Measurements from ENCODE around the gene PGAM2. TPM values are rescaled to one million over a fixed set of nuclear protein-coding genes. Genes with fewer than 3 reads are reported as not detected.
A peak's percentile ranks its signal among the peaks of the same experiment; 100 is the strongest.

Gene PGAM2
- total RNA-seq, 4 donors from 2014 or later, result 0.57 to 1.6 (median 1.3) TPM; not detected in 1

DNA sequence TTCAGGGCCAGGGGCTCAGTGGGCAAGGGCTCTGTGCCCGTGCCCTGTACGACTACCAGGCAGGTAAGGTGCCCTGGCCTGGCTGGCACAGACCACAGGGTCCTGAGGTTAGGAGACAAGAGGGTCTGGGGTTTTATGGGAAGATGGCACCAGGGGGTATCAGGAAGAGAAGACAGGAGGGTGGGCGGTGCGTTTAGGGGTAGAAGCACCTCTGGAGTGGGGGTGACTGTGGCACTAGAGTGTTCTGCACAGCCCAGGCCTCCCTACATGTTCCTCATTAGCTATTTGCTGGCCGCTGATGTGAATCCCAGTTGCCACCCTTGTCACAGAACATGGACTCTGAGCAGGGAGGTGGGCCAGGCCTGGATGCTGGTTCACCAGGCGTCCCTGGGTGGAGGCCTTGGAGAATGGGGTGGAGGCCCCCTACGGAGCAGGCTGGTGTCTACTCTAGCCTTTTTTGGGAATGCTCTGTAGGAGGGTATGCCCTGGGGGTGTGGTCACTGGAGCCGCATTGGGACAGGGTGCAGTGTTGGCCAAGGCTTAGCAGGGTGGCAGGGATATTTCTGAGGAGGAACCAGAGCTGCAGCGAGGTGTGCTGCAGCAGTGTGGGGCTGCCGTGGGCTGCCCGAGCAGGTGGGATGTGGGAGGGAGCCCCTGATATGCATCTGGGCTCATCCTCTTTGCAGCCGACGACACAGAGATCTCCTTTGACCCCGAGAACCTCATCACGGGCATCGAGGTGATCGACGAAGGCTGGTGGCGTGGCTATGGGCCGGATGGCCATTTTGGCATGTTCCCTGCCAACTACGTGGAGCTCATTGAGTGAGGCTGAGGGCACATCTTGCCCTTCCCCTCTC, 5.0 kb downstream of the PGAM2 start:
- Histone ChIP-seq H3K9me3 (no peaks in the 10 kb centered on the region), H3K27ac (no peak overlapping the region), H3K27me3 (no peaks in the 10 kb centered on the region), H3K4me3 (no peak overlapping the region), H3K36me3 (peaks cover 47 to 77% (median 67%) of the 10 kb centered on the region in 3 donors), H3K4me1 (peaks cover 24 to 61% (median 34%) of the 10 kb centered on the region in 3 donors)
- intact Hi-C loops (cut with DNase I), result no loop called here
- WGBS, 2 donors, result 91 to 92% methylated on average over 14 to 16 of the region's 21 CpGs
- no peak for DNase-seq
- TF ChIP-seq, protein P1, sequence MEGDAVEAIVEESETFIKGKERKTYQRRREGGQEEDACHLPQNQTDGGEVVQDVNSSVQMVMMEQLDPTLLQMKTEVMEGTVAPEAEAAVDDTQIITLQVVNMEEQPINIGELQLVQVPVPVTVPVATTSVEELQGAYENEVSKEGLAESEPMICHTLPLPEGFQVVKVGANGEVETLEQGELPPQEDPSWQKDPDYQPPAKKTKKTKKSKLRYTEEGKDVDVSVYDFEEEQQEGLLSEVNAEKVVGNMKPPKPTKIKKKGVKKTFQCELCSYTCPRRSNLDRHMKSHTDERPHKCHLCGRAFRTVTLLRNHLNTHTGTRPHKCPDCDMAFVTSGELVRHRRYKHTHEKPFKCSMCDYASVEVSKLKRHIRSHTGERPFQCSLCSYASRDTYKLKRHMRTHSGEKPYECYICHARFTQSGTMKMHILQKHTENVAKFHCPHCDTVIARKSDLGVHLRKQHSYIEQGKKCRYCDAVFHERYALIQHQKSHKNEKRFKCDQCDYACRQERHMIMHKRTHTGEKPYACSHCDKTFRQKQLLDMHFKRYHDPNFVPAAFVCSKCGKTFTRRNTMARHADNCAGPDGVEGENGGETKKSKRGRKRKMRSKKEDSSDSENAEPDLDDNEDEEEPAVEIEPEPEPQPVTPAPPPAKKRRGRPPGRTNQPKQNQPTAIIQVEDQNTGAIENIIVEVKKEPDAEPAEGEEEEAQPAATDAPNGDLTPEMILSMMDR (IDR thresholded peaks at IDR 0.05), result no peak
- TF ChIP-seq POLR2A (IDR thresholded peaks at IDR 0.05), result no peak

DNA sequence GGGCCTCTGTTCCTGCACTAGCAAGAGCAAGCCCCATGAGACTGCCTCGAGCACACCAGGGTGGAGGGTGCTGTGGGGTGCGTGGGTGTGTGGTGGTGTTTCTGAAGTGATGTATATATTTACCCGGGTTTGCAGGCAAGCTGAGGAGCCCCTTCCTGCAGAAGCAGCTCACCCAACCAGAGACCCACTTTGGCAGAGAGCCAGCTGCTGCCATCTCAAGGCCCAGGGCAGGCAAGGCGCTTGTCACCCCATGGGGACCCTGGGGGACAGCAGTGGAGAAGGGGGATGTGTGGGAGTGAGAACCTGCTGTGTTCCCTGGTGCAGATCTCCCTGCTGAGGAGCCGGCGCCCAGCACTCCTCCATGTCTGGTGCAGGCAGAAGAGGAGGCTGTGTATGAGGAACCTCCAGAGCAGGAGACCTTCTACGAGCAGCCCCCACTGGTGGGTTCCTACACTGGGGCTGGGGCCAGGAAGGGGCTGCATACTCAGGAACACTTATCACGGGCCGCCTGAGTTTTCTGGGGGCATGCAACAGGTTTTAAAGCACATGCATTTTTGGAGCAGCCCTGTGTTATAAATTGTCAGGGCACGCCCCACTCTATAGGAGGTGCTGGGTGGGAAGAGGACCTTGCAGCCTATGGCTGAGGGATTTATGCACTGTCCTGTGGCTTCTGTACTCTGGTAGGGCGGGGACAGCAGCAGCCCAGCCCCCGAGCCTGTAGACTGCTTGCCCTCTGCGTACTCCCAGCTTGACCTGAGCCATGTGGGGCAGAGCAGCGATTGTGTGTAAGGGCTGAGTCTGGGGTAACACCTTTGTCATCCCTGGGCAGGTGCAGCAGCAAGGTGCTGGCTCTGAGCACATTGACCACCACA, 5.9 kb downstream of the PGAM2 start:
- DNase-seq, result no peak
- H3K36me3 ChIP-seq, result peaks cover 47 to 86% (median 70%) of the 10 kb centered on the region in 3 donors

DNA sequence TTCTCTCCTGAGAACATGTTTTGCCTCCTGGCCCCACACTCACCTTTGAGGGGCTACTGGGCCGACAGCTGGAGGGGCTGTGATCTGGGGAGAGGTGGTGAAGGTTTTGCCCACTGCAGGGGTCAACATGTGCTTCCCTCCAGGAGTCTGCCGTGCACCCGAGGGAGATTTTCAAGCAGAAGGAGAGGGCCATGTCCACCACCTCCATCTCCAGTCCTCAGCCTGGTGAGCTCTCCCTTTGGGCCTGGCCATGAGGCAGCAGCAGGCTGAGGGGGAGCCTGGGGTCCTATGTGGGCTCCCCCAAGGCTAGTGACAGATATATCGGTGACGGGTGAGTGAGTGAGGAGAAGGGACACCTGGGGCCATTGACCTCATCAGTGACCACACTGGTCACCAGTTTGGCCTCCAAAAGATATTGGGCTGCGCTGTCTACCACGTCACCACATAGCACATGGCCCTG, 6.6 kb downstream of the PGAM2 start:
- Histone ChIP-seq H3K27ac (peak overlapping the region; percentile 18 to 85 (median 80)), H3K4me3 (no peak overlapping the region), H3K27me3 (no peaks in the 10 kb centered on the region), H3K36me3 (peaks cover 47 to 92% (median 70%) of the 10 kb centered on the region in 3 donors), H3K4me1 (peaks cover 9 to 45% (median 19%) of the 10 kb centered on the region in 3 donors), H3K9me3 (no peaks in the 10 kb centered on the region)
- WGBS, 2 donors, result 75 to 100% methylated on average over 2 to 3 of the region's 7 CpGs
- intact Hi-C loops (cut with DNase I), result no loop called here
- TF ChIP-seq POLR2A (IDR thresholded peaks at IDR 0.05), result no peak
- TF ChIP-seq, protein P1 (IDR thresholded peaks at IDR 0.05), result no peak
- no peak for DNase-seq

More for the DNA sequence above, 5.9 kb downstream of the PGAM2 start:
- Histone ChIP-seq H3K4me3 (no peak overlapping the region), H3K9me3 (no peaks in the 10 kb centered on the region), H3K4me1 (peaks cover 15 to 52% (median 25%) of the 10 kb centered on the region in 3 donors), H3K27ac (peak overlapping the region in 3 of 4 donors; percentile 76 to 85 (median 84)), H3K27me3 (no peaks in the 10 kb centered on the region)
- 92% methylated on average over 3 of the region's 14 CpGs; no CpG with 5 or more reads in 1 of the 2 donors for WGBS, 2 donors
- TF ChIP-seq POLR2A (IDR thresholded peaks at IDR 0.05), result no peak
- TF ChIP-seq, protein P1 (IDR thresholded peaks at IDR 0.05), result no peak
- intact Hi-C loops (cut with DNase I), result no loop called here

DNA sequence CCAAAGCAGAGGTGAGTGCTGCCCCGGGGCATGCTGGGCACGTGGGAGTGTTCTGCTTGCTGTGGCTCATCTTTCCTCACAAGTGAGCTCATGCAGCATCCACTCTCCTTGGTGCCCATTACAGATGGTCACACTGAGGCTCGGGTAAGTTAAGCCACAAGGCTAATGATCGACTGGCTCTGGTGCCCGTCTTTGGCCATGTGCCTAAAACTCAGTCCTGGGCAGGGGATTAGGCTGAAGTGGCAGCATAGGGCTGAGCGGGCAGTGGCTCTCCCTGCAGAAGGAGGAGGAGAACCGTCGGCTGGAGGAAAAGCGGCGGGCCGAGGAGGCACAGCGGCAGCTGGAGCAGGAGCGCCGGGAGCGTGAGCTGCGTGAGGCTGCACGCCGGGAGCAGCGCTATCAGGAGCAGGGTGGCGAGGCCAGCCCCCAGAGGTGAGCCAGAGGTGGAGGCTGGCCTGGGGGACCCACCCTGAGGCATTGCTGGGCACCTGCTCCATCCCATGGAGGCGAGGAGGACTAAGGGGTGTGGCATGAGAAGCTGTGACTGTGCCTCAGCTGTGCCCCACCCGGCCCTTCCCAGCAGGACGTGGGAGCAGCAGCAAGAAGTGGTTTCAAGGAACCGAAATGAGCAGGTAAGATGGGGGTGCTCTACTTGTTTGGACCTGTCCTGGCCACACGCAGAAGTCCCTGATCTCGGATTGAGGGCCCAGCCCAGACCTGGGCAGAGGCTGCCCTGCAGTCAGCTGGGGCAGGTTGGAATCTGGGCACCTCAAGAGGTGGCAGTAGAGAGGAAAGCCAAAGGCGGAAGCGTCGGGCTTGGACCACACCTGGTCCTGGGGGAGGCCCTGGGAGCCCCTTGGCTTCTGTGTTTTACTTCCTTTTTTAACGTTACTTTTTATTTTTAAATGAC, 7.3 kb downstream of the PGAM2 start:
- Histone ChIP-seq H3K4me3 (no peak overlapping the region), H3K36me3 (peaks cover 47 to 99% (median 70%) of the 10 kb centered on the region in 3 donors), H3K27me3 (no peaks in the 10 kb centered on the region), H3K27ac (peak overlapping the region; percentile 51 to 85 (median 80)), H3K9me3 (no peaks in the 10 kb centered on the region), H3K4me1 (peaks cover 8 to 40% (median 17%) of the 10 kb centered on the region in 3 donors)
- TF ChIP-seq POLR2A (IDR thresholded peaks at IDR 0.05), result no peak
- TF ChIP-seq, protein P1 (IDR thresholded peaks at IDR 0.05), result peak in 1 of 6 experiments; percentile 38
- DNase-seq, result no peak
- WGBS, 2 donors, result 65 to 70% methylated on average over 17 to 20 of the region's 30 CpGs
- intact Hi-C loops (cut with DNase I), result no loop called here
